Kidney (tissue), 14 donors: ENCODE measurements around the gene IGF1. TPM values are rescaled to one million over a fixed set of nuclear protein-coding genes. Genes with fewer than 3 reads are reported as not detected.

ENCODE experiments used
- DNase-seq, 5 donors: peaks; one replicate each; pipeline ENCODE4 v3.0.0-alpha.2; 2013 to 2020
- FAIRE-seq: peaks from 2 replicates; lab custom pipeline; 2012; peaks lifted over from hg19 to GRCh38; lab: Jason Lieb, UNC
- H3K27ac ChIP-seq, 2 donors: one replicate each; pipeline ENCODE4 v1.7.0; 2013; ENCODE audit warnings: low read depth in 2 of 2, low read length in 2 of 2, inconsistent platforms in 1 of 2
- H3K27me3 ChIP-seq: one replicate; pipeline ENCODE4 v1.7.1; 2013; ENCODE audit warnings: low read length, inconsistent platforms; ENCODE audit not compliant: control insufficient read depth, insufficient read depth
- H3K36me3 ChIP-seq, 3 donors: one replicate each; pipeline versions ENCODE4 v1.7.0 to v1.7.1; 2013; ENCODE audit warnings: low read length in 3 of 3, control low read depth in 1 of 3, inconsistent platforms in 1 of 3; ENCODE audit not compliant: insufficient read depth in 3 of 3, control insufficient read depth in 2 of 3
- H3K4me1 ChIP-seq, 3 donors: one replicate each; pipeline versions ENCODE4 v1.7.0 to v1.7.1; 2013; ENCODE audit warnings: low read length in 3 of 3, inconsistent platforms in 1 of 3, low read depth in 1 of 3; ENCODE audit not compliant: control insufficient read depth in 2 of 3, insufficient read depth in 2 of 3
- H3K4me3 ChIP-seq, 3 donors: one replicate each; pipeline versions ENCODE4 v1.7.0 to v1.8.1; 2013; ENCODE audit warnings: low read length in 3 of 3, control low read depth in 1 of 3, inconsistent platforms in 1 of 3
- H3K9ac ChIP-seq, 3 donors: one replicate each; pipeline versions ENCODE4 v1.7.0 to v1.7.1; 2013; ENCODE audit warnings: low read length in 3 of 3, control low read depth in 1 of 3, inconsistent platforms in 1 of 3
- H3K9me3 ChIP-seq, 3 donors: one replicate each; pipeline versions ENCODE4 v1.7.0 to v1.7.1; 2013; ENCODE audit warnings: low read length in 3 of 3, control low read depth in 1 of 3, inconsistent platforms in 1 of 3; ENCODE audit not compliant: control insufficient read depth in 2 of 3, insufficient read depth in 1 of 3
- CTCF ChIP-seq: IDR thresholded peaks from 3 replicates; pipeline ENCODE4 v1.5.1; 2012; ENCODE audit warnings: mild to moderate bottlenecking, moderate library complexity, borderline replicate concordance; ENCODE audit not compliant: insufficient read depth; ENCODE audit errors: extremely low read depth
- intact Hi-C: fragments of 100-400 bp; cut with DNase I; formaldehyde crosslinking; loops from one replicate; pipeline ENCODE4 v1.11.1; 2022
- polyA plus RNA-seq: library from polyadenylated mRNA; stranded (reverse); fragments of 350-450 nt; fragmentation: Illumina TruSeq; extraction: RNeasy Lipid Tissue Mini Kit (QIAGEN cat#74804); gene quantifications from one replicate; pipeline ENCODE4 v1.2.3, GENCODE V29; 2014; ENCODE audit warnings: low read depth, low replicate concordance; ENCODE audit not compliant: insufficient read depth
- total RNA-seq: library from RNA; stranded (reverse); fragmentation: NEBNext Ultra II Directional; extraction: Animal tissue kit (Norgen Biotek cat#: 25700); gene quantifications from one replicate; pipeline ENCODE4 v1.2.1, GENCODE V29; 2021
- donor health status: control.
- donor health status: control.
- donor health status: control.
- donor health status: control.
- donor health status: control.
- donor health status: DM: yes; HTN: yes; CAD: no.
- donor health status: Normal renal cell carcinoma (clear cell type).

Gene IGF1
- total and polyA plus RNA-seq, 2 donors from 2014 or later: 0.71 to 7.2 TPM

GRCh38 chr12:102503831-102504230 is 23.5 kb upstream of the IGF1 start:
- no peaks in the 10 kb centered on the region for H3K36me3 ChIP-seq
- FAIRE-seq: no peak
- no peaks in the 10 kb centered on the region for H3K27me3 ChIP-seq
- H3K9me3 ChIP-seq: no peaks in the 10 kb centered on the region
- no peak for DNase-seq
- intact Hi-C loops: no loop called here
- no peak for TF ChIP-seq CTCF
- no peaks in the 10 kb centered on the region for H3K4me1 ChIP-seq
- H3K9ac ChIP-seq: no peak overlapping the region
- H3K27ac ChIP-seq: no peak overlapping the region
- H3K4me3 ChIP-seq: no peak overlapping the region

GRCh38 chr12:102503056-102503681 is 22.8 kb upstream of the IGF1 start:
- TF ChIP-seq CTCF: no peak
- Histone ChIP-seq H3K9ac (no peak overlapping the region), H3K27me3 (no peaks in the 10 kb centered on the region), H3K27ac (no peak overlapping the region), H3K4me3 (no peak overlapping the region), H3K36me3 (no peaks in the 10 kb centered on the region), H3K9me3 (no peaks in the 10 kb centered on the region), H3K4me1 (no peaks in the 10 kb centered on the region)
- no peak for FAIRE-seq
- DNase-seq: no peak
- intact Hi-C loops: no loop called here

DNA sequence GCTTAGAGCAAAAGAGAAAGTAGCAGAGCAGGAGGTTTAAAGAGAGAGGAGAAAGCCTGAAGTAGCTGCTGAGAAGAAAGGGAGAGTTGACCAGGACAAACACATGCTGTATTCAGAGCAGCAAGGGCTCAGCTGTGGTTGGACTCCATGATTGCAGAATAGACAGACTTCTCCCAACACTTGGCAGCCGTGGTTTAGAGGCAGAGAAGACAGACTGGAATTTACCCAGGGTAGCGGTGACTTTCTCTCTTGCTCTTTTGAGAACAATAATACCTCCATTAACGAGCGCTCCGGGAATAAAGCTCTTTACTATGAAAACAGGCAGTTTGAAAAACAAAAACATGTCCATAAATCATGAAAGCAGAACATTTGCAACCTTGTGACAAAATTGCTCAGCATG is 21.4 kb upstream of the IGF1 start:
- no peaks in the 10 kb centered on the region for H3K4me1 ChIP-seq
- H3K27me3 ChIP-seq: no peaks in the 10 kb centered on the region
- intact Hi-C loops: no loop called here
- FAIRE-seq (no peak), DNase-seq (peak in 2 of 5 donors; percentile 23 to 55)
- no peak overlapping the region for H3K4me3 ChIP-seq
- no peak overlapping the region for H3K9ac ChIP-seq
- H3K36me3 ChIP-seq: no peaks in the 10 kb centered on the region
- H3K9me3 ChIP-seq: no peaks in the 10 kb centered on the region
- no peak for TF ChIP-seq CTCF
- no peak overlapping the region for H3K27ac ChIP-seq

- no peak for DNase-seq
- intact Hi-C loops: no loop called here
- no peak overlapping the region for H3K27ac ChIP-seq
- no peaks in the 10 kb centered on the region for H3K36me3 ChIP-seq
- H3K9me3 ChIP-seq: no peaks in the 10 kb centered on the region
- H3K4me1 ChIP-seq: no peaks in the 10 kb centered on the region
- no peak overlapping the region for H3K9ac ChIP-seq
- no peak for FAIRE-seq
- no peak for TF ChIP-seq CTCF
- no peak overlapping the region for H3K4me3 ChIP-seq
- H3K27me3 ChIP-seq: no peaks in the 10 kb centered on the region
Observed at GRCh38 chr12:102498471-102498870, 18.1 kb upstream of the IGF1 start.
